ENCODE results near the gene PCNX1. TPM values are rescaled to one million over a fixed set of nuclear protein-coding genes. Genes with fewer than 3 reads are reported as not detected.

Gene PCNX1
- total RNA-seq, 1 experiment from 2014 or later = 48.0 TPM

DNA sequence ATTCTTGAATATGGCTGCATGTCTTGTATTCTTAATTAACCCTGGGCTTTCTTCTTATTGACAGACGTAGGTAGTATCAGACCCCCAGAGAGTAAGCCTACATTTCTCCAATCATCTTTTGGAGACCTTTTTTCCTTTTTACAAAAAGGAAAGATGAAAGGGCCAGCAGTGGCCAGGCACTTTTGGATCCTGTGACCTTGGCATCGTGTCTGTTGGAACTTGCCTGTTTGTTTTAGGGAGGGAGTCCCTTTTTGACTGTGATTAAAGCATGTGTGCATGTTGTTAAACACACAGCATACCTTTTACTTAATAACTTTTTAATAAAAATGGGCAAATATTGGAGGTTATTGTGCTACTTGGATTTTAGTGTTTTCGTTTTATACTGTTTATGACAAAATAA is 57.2 kb downstream of the PCNX1 start:
- peaks cover 7 to 38% (median 36%) of the 10 kb centered on the region in 3 experiments; a peak in 6 of 7 replicates for H3K36me3 Mint-ChIP-seq (ENCODE audit: insufficient read depth in 1 of 3, low read depth in 3 of 3)
- Histone ChIP-seq H3K79me2 (ENCODE audit: insufficient read depth, low read length) (no peaks in the 10 kb centered on the region), H2BK15ac (ENCODE audit: low read depth, low read length) (no peak overlapping the region), H2AFZ (ENCODE audit: low read length) (no peak overlapping the region), H3K23ac (ENCODE audit: insufficient read length, low read depth, low read length) (no peak overlapping the region), H4K5ac (ENCODE audit: insufficient read length, low read depth, low read length) (no peak overlapping the region), H2AK5ac (ENCODE audit: insufficient read length, low read length) (no peak overlapping the region), H3K9me3 (ENCODE audit: control insufficient read depth, low read depth, low read length) (no peaks in the 10 kb centered on the region), H3K4me1 (ENCODE audit: insufficient read depth, low read length) (no peaks in the 10 kb centered on the region), H2BK120ac (ENCODE audit: low read depth, low read length, poor library complexity, severe bottlenecking) (no peak overlapping the region), H3K79me1 (ENCODE audit: insufficient read depth, low read depth, low read length, poor library complexity, severe bottlenecking) (no peaks in the 10 kb centered on the region), H3K18ac (ENCODE audit: insufficient read length, low read depth, low read length) (no peak overlapping the region), H3K14ac (ENCODE audit: insufficient read depth, low read length) (no peak overlapping the region), H4K91ac (ENCODE audit: insufficient read length, low read depth, low read length) (no peak overlapping the region), H3K56ac (ENCODE audit: insufficient read length, low read depth, low read length) (no peak overlapping the region), H3K27ac (ENCODE audit: insufficient read length, low read depth, low read length) (no peak overlapping the region), H2BK12ac (ENCODE audit: insufficient read length, low read depth, low read length) (no peak overlapping the region), H3K4ac (ENCODE audit: low read depth, low read length) (no peak overlapping the region), H3T11ph (ENCODE audit: low read length) (no peak overlapping the region), H3K4me2 (ENCODE audit: insufficient read depth, insufficient read length, low read length) (no peak overlapping the region), H3K9ac (ENCODE audit: extremely low read depth, insufficient read length, low read length) (no peak overlapping the region), H3K27me3 (ENCODE audit: insufficient read depth, low read length) (no peaks in the 10 kb centered on the region), H4K8ac (replicated peaks; ENCODE audit: insufficient read length, low read depth, low read length) (no peak overlapping the region), H2BK5ac (ENCODE audit: insufficient read length, low read length) (no peak overlapping the region), H2BK20ac (ENCODE audit: low read depth, low read length, poor library complexity, severe bottlenecking) (no peak overlapping the region), H4K20me1 (ENCODE audit: control insufficient read depth, insufficient read depth, insufficient read length) (no peaks in the 10 kb centered on the region), H3K23me2 (ENCODE audit: insufficient read length, low read depth, low read length, poor library complexity, severe bottlenecking) (no peaks in the 10 kb centered on the region)
- H3K4me3 Mint-ChIP-seq = no peak overlapping the region
- no peaks in the 10 kb centered on the region for H3K27me3 Mint-ChIP-seq (ENCODE audit: low read depth)
- no peaks in the 10 kb centered on the region for H3K4me1 Mint-ChIP-seq
- no peak for DNase-seq
- H3K9me3 Mint-ChIP-seq = no peaks in the 10 kb centered on the region
- WGBS (ENCODE audit: extremely low coverage, insufficient read length, low lambda C conversion rate) = no CpG with 5 or more reads among the region's 3 CpGs
- TF ChIP-seq, protein P1, sequence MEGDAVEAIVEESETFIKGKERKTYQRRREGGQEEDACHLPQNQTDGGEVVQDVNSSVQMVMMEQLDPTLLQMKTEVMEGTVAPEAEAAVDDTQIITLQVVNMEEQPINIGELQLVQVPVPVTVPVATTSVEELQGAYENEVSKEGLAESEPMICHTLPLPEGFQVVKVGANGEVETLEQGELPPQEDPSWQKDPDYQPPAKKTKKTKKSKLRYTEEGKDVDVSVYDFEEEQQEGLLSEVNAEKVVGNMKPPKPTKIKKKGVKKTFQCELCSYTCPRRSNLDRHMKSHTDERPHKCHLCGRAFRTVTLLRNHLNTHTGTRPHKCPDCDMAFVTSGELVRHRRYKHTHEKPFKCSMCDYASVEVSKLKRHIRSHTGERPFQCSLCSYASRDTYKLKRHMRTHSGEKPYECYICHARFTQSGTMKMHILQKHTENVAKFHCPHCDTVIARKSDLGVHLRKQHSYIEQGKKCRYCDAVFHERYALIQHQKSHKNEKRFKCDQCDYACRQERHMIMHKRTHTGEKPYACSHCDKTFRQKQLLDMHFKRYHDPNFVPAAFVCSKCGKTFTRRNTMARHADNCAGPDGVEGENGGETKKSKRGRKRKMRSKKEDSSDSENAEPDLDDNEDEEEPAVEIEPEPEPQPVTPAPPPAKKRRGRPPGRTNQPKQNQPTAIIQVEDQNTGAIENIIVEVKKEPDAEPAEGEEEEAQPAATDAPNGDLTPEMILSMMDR (conservative IDR thresholded peaks at IDR 0.05) = no peak
- no peak overlapping the region for H3K27ac Mint-ChIP-seq

All from H9 (cell line).